NAMALWA (cell line): Measurements from ENCODE around the gene C2CD4D.
A peak's percentile ranks its signal among the peaks of the same experiment; 100 is the strongest.

ENCODE experiments used
- DNase-seq: peaks from one replicate; pipeline ENCODE4 v3.0.0-alpha.2; 2015; ENCODE audit warnings: low spot score

Gene C2CD4D

DNA sequence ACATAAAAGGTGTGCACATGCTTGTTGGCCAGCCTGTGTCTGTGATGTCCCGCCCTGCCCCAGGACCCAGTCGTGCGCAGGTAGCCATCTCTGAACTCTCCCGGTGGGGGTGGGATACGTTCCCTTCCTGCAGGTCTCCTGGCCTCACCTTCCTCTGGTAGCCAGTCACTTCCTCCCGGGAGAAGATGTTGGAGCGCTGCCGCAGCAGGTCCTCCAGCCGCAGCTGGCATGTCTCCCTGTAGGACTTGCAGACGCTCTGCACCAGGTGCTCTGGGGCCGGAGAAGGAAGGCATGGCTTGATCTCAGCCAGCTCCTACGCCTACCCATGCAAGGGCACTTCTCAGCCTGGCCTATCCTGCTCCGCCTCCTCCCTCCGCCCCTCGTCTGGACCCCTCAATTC, 25.2 kb downstream of the C2CD4D start:
- no peak for DNase-seq

- DNase-seq = no peak
These were observed 26.2 kb downstream of the C2CD4D start for GRCh38 chr1:151813271-151813977.

GRCh38 chr1:151811181-151811580, 28.4 kb downstream of the C2CD4D start:
- no peak for DNase-seq

- no peak for DNase-seq
These were observed 29.5 kb downstream of the C2CD4D start for GRCh38 chr1:151809985-151810556.

- DNase-seq = no peak
These were observed 30.2 kb downstream of the C2CD4D start for GRCh38 chr1:151809290-151809984.

GRCh38 chr1:151807766-151808165, 31.9 kb downstream of the C2CD4D start:
- no peak for DNase-seq

- no peak for DNase-seq
These were observed 32.5 kb downstream of the C2CD4D start for GRCh38 chr1:151807131-151807530.

- DNase-seq = no peak
These were observed 33.5 kb downstream of the C2CD4D start for GRCh38 chr1:151806170-151806569.

- no peak for DNase-seq
These were observed 34.4 kb downstream of the C2CD4D start, which contains the start of gene LINGO4 for GRCh38 chr1:151805066-151805820. TSS of gene LINGO4 (minus strand) at chr1:151805419. CDS start at chr1:151802704, 2,715 bp downstream.

- no peak for DNase-seq
These were observed 35.7 kb downstream of the C2CD4D start for GRCh38 chr1:151803915-151804314.

GRCh38 chr1:151803164-151803563, 36.5 kb downstream of the C2CD4D start:
- no peak for DNase-seq

DNA sequence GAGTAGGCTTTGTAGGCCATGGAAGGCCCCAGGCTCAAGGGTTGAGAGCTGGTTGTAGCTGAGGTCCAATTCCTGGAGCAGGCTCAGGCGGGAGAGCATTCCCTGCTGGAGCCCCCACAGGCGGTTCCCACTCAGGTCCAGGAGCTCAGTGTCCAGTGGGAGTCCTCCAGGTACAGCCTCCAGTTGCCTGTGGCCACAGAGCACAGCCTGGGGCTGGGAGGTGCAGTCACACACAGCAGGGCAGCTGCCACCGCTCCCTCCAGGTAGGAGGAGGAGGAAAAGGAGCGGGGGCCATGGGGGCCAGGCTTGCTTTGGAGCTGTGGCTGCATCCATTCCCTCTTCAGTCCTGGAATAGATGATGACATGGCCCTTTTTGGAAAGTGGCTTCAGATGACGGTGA, 37.2 kb downstream of the C2CD4D start:
- DNase-seq = no peak

DNA sequence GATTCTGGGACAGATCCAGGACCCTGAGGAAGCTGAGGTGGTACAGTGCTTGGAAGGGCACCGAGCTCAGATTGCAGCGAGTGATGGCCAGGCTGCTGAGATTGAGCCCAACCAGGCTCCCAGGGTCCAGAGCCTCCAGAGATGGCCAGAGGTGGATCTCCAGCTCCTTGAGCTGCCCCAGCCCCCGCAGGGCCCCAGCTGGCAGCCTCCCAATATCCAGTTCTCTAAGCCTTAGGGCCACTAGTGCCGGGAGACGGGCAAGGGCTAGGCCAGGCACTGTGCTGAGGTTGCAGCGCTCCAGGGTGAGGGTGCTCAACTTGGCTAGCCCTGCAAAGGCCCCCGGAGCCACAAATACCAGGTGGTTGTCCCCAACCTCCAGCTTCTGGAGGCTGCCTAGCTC, 37.8 kb downstream of the C2CD4D start:
- DNase-seq = no peak

- DNase-seq = no peak
These were observed 38.3 kb downstream of the C2CD4D start for GRCh38 chr1:151801310-151801820.

GRCh38 chr1:151800830-151801229, 38.8 kb downstream of the C2CD4D start:
- DNase-seq = no peak

- no peak for DNase-seq
These were observed 40.2 kb downstream of the C2CD4D start for GRCh38 chr1:151799179-151800022.

DNA sequence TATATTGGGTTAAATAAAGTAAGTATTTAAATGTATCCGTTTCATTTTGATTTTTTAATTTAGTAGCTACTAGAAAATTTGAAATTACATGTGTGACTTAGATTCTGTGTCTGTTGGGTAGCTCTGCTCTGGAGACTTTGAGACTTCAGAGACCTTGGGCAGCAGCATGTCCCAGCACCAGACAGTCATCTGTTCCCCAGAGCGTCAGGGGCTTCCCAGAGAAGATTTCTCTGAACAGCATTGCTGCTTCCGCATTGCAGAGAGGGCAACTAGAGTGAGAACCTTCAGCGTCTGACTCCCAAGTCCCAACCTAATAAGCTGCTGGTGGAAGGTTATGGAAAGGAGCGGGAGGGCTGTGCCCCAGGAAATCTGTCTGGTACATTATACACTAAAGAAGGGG, 41.0 kb downstream of the C2CD4D start:
- no peak for DNase-seq

DNA sequence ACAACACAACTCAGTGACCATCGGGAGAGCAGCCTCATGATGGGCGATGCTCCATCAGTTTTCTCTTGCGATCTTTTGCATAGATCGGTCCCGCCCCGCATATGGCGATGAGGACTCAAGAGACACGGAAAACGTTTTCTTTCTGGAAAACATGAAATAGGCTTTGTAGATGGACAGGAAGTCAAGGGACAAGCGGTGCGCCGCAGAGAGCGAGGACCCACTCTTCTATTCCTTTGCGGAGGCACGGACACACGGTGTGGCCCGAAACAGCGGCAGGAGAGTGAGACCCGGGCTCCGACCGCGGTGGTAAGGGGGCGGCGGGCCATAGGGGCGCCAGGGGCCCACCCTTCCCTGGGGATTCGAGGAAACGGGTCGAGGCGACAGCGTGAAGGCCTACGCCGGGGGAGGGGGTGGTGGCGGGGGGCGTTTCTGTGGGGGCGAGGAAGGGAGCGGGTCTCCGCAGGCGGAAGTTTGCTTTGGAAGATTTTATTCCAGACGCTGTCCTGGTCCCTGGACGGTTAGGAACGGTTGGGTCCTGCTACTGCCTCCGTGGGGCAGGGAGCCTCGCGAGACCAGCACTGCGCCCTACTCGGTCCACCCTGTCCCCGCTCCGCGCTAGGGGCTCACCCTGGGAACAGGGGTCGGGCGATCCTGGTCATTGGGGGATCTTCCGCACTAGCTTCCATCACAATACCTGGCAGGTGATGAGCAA, 48.5 kb downstream of the C2CD4D start:
- peak; percentile 23 for DNase-seq

DNA sequence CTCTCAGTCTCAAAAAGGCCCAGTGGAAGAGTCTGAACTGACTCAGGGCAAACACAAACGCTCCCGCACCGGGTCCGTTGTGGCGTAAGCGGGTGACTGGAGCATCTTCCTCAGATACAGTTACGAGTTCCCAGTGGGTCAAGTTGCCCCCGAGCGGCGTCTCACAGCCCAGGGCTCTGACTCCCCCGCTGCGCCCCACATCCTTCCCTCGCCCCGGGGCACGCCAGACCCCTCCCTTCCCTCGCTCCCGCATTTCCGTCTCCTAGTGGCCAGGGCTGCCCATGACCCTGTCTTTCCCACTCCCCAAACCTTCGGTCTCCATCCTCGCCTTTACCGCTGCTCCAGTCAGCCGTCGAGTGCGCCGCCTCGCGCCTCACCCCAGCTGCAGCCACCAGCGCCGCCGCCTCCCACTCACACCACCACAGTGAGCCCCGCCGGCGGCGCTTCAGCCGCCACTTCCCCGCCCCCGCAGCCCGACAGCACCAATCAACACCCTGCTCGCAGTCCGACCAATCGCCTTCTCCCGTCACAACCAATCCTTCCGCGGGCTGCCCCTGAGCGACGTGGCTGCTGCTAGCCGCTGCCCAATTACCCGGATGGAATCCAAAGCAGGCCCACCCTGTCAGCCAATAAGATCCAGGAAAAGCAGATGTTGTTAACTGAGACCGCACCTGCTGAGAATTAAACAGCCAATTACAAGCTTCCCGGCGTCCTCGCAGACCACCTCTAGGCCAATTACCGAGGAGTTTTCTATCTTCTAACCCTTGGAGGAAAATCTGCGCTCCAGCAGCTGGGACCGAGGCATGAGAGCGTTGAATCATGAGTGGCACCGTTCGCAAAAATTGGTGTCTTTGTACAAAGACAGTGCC, 49.3 kb downstream of the C2CD4D start, which contains the start of gene TDRKH:
TDRKH (minus strand) TSS at position 430 of the 869 bp plus-strand sequence. CDS start 7,478 bp downstream, outside the sequence.
- peak; percentile 100 for DNase-seq
